ENCODE measurements around the gene COL19A1.

Gene COL19A1

GRCh38 chr6:70099732-70100131 lies 233.4 kb downstream of the COL19A1 start:
- DNase-seq: no peak
- intact Hi-C loops (cut with DNase I): loop anchor here (10.0 kb wide), 1 partner anchor 365 kb away; no protein-coding TSS in a partner anchor

GRCh38 chr6:70103798-70104197 lies 237.4 kb downstream of the COL19A1 start:
- DNase-seq: no peak
- intact Hi-C loops (cut with DNase I): loop anchor here (10.0 kb wide), 1 partner anchor 369 kb away; no protein-coding TSS in a partner anchor

- intact Hi-C loops (cut with DNase I): loop anchor here (5.0 to 10.0 kb wide), 2 partner anchors 271 to 373 kb away; no protein-coding TSS in a partner anchor
- DNase-seq: peak in 7 of 42 donors; percentile 9 to 74 (median 23)
Observed at GRCh38 chr6:70107852-70108629, 241.7 kb downstream of the COL19A1 start.

- intact Hi-C loops (cut with DNase I): no loop called here
- DNase-seq: no peak
Observed at GRCh38 chr6:70110126-70111022, 244.0 kb downstream of the COL19A1 start.

GRCh38 chr6:70111737-70112136 lies 245.4 kb downstream of the COL19A1 start:
- intact Hi-C loops (cut with DNase I): no loop called here
- DNase-seq: no peak

GRCh38 chr6:70112716-70113115 lies 246.4 kb downstream of the COL19A1 start:
- intact Hi-C loops (cut with DNase I): no loop called here
- DNase-seq: peak in 14 of 42 donors; percentile 2 to 46 (median 14)

- no peak for DNase-seq
- intact Hi-C loops (cut with DNase I): no loop called here
Observed at GRCh38 chr6:70113171-70113570, 246.8 kb downstream of the COL19A1 start.

GRCh38 chr6:70118670-70119069 lies 252.3 kb downstream of the COL19A1 start:
- intact Hi-C loops (cut with DNase I): no loop called here
- no peak for DNase-seq

- no peak for DNase-seq
- intact Hi-C loops (cut with DNase I): no loop called here
Observed at GRCh38 chr6:70119218-70119835, 253.0 kb downstream of the COL19A1 start.

- intact Hi-C loops (cut with DNase I): no loop called here
- no peak for DNase-seq
Observed at GRCh38 chr6:70124443-70124842, 258.1 kb downstream of the COL19A1 start.

GRCh38 chr6:70124882-70125545 lies 258.7 kb downstream of the COL19A1 start:
- DNase-seq: no peak
- intact Hi-C loops (cut with DNase I): no loop called here

- DNase-seq: no peak
- intact Hi-C loops (cut with DNase I): no loop called here
Observed at GRCh38 chr6:70125602-70126001, 259.2 kb downstream of the COL19A1 start.

- intact Hi-C loops (cut with DNase I): no loop called here
- no peak for DNase-seq
Observed at GRCh38 chr6:70129341-70129740, 263.0 kb downstream of the COL19A1 start.

- DNase-seq: no peak
- intact Hi-C loops (cut with DNase I): no loop called here
Observed at GRCh38 chr6:70130865-70131264, 264.5 kb downstream of the COL19A1 start.

GRCh38 chr6:70131528-70131927 lies 265.2 kb downstream of the COL19A1 start:
- no peak for DNase-seq
- intact Hi-C loops (cut with DNase I): no loop called here

GRCh38 chr6:70133246-70133645 lies 266.9 kb downstream of the COL19A1 start:
- DNase-seq: no peak
- intact Hi-C loops (cut with DNase I): no loop called here

GRCh38 chr6:70134542-70134941 lies 268.2 kb downstream of the COL19A1 start:
- intact Hi-C loops (cut with DNase I): no loop called here

GRCh38 chr6:70135219-70136160 lies 269.1 kb downstream of the COL19A1 start:
- intact Hi-C loops (cut with DNase I): no loop called here
- no peak for DNase-seq

More at GRCh38 chr6:70134542-70134941, 268.2 kb downstream of the COL19A1 start:
- no peak for DNase-seq

Measured in head of caudate nucleus (tissue), 42 donors.